Activated naive CD8-positive, alpha-beta T cell treated with anti-CD3 and anti-CD28 coated beads, Interleukin-2, amount 50 U/mL, for 24 hours (primary cell): ENCODE measurements around the gene RFC3.
A peak's percentile ranks its signal among the peaks of the same experiment; 100 is the strongest.
"Not testable (repeated sequence)": the region's sequence is repeated elsewhere in the genome, so short reads cannot be mapped to it uniquely, and the experiment has no call there.

Experiments
- ATAC-seq: fragments of 150-1000 bp; cut with Tn5 transposase; one replicate; pipeline ENCODE4 v1.10.0; 2021
- DNase-seq: peaks from one replicate; pipeline ENCODE4 v3.0.0; 2021
- H3K27ac Mint-ChIP-seq: one replicate; pipeline ENCODE4 v1.8.0; 2021; ENCODE audit warnings: mild to moderate bottlenecking, mixed read lengths
- H3K27me3 Mint-ChIP-seq: one replicate; pipeline ENCODE4 v1.8.0; 2021; ENCODE audit warnings: mixed read lengths
- H3K36me3 Mint-ChIP-seq: one replicate; pipeline ENCODE4 v1.8.0; 2021; ENCODE audit warnings: low read depth, mixed read lengths
- H3K4me1 Mint-ChIP-seq: one replicate; pipeline ENCODE4 v1.8.0; 2021; ENCODE audit warnings: mixed read lengths
- H3K4me3 Mint-ChIP-seq: one replicate; pipeline ENCODE4 v1.8.0; 2021; ENCODE audit warnings: mild to moderate bottlenecking, moderate library complexity, mixed read lengths
- H3K9me3 Mint-ChIP-seq: one replicate; pipeline ENCODE4 v1.8.0; 2021; ENCODE audit warnings: mixed read lengths

Gene RFC3

GRCh38 chr13:33817901-33818706 lies at the start of gene RFC3:
RFC3 (plus strand) TSS chr13:33818149; CDS start chr13:33818179, 30 bp downstream.
- peak within 1 kb of the TSS; percentile 91 for H3K27ac Mint-ChIP-seq
- peaks cover 48% of the 10 kb centered on the region for H3K36me3 Mint-ChIP-seq
- peaks cover 6% of the 10 kb centered on the region for H3K27me3 Mint-ChIP-seq
- peak; percentile 96 for ATAC-seq
- no peaks in the 10 kb centered on the region for H3K9me3 Mint-ChIP-seq
- peak within 1 kb of the TSS; percentile 96 for H3K4me3 Mint-ChIP-seq
- DNase-seq: peak; percentile 94
- H3K4me1 Mint-ChIP-seq: peaks cover 38% of the 10 kb centered on the region

GRCh38 chr13:33771296-33771695 lies 46.7 kb upstream of the RFC3 start:
- ATAC-seq: no peak
- Mint-ChIP-seq H3K4me1 (no peaks in the 10 kb centered on the region), H3K36me3 (no peaks in the 10 kb centered on the region), H3K27me3 (no peaks in the 10 kb centered on the region), H3K4me3 (no peak overlapping the region), H3K9me3 (no peaks in the 10 kb centered on the region), H3K27ac (no peak overlapping the region)
- no peak for DNase-seq

DNA sequence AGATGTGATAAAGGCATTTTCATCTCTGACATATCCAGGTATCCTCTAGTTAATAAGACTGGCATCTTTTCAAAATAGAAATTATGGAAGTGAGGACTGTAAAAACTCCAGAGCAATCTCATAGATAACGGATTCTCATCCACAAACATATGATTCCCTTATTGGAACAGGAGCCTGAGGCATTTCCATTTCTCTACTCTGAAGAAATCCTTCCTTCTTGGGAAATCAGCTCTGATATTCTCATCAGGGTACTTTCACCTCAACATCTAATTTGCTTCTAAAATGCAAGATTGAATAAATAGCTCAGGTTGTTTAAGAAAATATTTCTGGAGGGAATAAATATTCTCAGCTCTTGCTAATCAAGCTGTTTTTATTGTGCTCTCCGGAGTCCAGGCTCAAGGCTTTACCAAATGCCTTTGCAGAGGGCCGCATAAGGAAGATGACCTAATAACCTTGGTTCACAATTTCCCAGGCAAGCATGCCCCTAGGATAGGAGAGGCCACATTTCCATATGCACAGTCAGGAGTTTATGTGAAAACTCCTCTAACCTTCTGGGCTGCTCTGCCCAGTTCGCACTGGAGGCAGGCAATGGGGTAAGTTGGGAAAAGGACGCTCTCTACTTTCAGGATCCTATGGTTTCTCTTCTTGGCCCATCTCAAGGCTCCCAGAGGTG lies 44.0 kb upstream of the RFC3 start:
- H3K27ac Mint-ChIP-seq: no peak overlapping the region
- ATAC-seq: no peak

DNA sequence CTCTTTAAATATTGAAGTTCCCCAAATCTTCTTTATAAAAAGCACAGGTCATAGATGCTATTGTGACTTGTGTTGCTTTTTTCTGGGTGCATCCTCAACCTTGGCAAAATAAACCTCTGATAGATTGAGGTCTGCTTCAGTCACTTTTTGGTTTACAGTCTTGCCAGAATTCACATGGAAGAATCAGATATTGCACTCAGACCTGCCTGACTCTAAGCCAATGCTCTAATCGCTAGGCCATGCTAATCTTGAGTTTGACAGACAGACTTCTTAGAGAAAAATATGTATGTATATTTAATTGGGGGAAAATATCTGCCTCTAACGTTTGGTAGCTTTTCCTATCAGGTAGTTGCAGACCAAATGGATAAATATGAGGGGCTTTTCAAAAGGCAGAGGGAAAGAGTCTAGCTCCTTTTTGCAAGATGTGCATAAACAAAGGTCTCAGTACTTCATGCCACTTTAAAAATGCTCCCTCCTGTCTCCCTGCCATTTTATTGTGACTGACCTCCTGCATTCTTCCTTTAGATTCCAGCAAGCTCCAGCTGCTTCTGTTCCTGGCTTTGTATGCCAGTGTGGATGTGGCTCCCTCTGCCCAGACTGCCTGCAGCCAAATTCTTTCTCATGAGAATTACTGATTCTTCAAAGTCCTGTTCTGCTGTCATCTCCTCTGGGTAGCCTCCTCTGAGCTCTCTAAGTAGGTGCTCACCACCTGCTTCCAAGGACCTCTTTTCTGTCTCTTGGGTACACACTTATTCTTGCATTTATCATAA lies 42.4 kb upstream of the RFC3 start:
- no peaks in the 10 kb centered on the region for H3K36me3 Mint-ChIP-seq
- no peak overlapping the region for H3K27ac Mint-ChIP-seq
- no peaks in the 10 kb centered on the region for H3K9me3 Mint-ChIP-seq
- no peak for ATAC-seq
- no peak overlapping the region for H3K4me3 Mint-ChIP-seq
- H3K4me1 Mint-ChIP-seq: no peaks in the 10 kb centered on the region
- H3K27me3 Mint-ChIP-seq: peaks cover 1% of the 10 kb centered on the region
- no peak for DNase-seq

More for the DNA sequence above, 44.0 kb upstream of the RFC3 start:
- Mint-ChIP-seq H3K9me3 (no peaks in the 10 kb centered on the region), H3K27me3 (no peaks in the 10 kb centered on the region), H3K4me3 (no peak overlapping the region), H3K36me3 (no peaks in the 10 kb centered on the region), H3K4me1 (no peaks in the 10 kb centered on the region)
- no peak for DNase-seq

- H3K4me1 Mint-ChIP-seq: no peaks in the 10 kb centered on the region
- H3K4me3 Mint-ChIP-seq: no peak overlapping the region
- no peaks in the 10 kb centered on the region for H3K9me3 Mint-ChIP-seq
- H3K36me3 Mint-ChIP-seq: no peaks in the 10 kb centered on the region
- ATAC-seq (no peak), DNase-seq (no peak)
- peaks cover 1% of the 10 kb centered on the region for H3K27me3 Mint-ChIP-seq
- H3K27ac Mint-ChIP-seq: no peak overlapping the region
Measured at GRCh38 chr13:33776239-33776881, 41.6 kb upstream of the RFC3 start.

- no peak for ATAC-seq
- peaks cover 5% of the 10 kb centered on the region for H3K9me3 Mint-ChIP-seq
- H3K27me3 Mint-ChIP-seq: peaks cover 1% of the 10 kb centered on the region
Measured at GRCh38 chr13:33782631-33783030, 35.3 kb upstream of the RFC3 start.

DNA sequence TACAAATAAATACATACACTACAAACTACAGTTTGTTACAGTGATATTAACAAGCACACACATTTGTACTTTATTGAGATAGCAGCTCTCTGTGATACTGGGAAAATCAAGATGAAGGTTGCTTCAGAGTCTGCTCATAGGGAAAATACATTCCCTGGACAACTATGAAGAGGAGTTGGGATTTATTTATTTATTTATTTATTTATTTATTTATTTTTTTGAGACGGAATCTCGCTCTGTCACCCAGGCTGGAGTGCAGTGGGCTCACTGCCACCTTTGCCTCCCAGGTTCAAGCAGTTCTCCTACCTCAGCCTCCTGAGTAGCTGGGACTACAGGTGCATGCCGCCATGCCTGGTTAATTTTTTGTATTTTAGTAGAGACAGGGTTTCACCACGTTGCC lies 34.7 kb upstream of the RFC3 start:
- H3K27ac Mint-ChIP-seq, H3K4me3 Mint-ChIP-seq, H3K36me3 Mint-ChIP-seq, H3K27me3 Mint-ChIP-seq, H3K9me3 Mint-ChIP-seq, ATAC-seq, DNase-seq: not testable (repeated sequence)
- peaks cover 19% of the 10 kb centered on the region for H3K4me1 Mint-ChIP-seq

More at GRCh38 chr13:33782631-33783030, 35.3 kb upstream of the RFC3 start:
- no peak for DNase-seq
- no peak overlapping the region for H3K4me3 Mint-ChIP-seq
- peaks cover 15% of the 10 kb centered on the region for H3K4me1 Mint-ChIP-seq
- no peaks in the 10 kb centered on the region for H3K36me3 Mint-ChIP-seq
- no peak overlapping the region for H3K27ac Mint-ChIP-seq

- Mint-ChIP-seq H3K36me3 (no peaks in the 10 kb centered on the region), H3K4me3 (no peak overlapping the region), H3K27ac (no peak overlapping the region), H3K27me3 (peaks cover 1% of the 10 kb centered on the region), H3K9me3 (peaks cover 5% of the 10 kb centered on the region), H3K4me1 (peaks cover 19% of the 10 kb centered on the region)
- DNase-seq (no peak), ATAC-seq (no peak)
Measured at GRCh38 chr13:33784738-33785137, 33.2 kb upstream of the RFC3 start.

DNA sequence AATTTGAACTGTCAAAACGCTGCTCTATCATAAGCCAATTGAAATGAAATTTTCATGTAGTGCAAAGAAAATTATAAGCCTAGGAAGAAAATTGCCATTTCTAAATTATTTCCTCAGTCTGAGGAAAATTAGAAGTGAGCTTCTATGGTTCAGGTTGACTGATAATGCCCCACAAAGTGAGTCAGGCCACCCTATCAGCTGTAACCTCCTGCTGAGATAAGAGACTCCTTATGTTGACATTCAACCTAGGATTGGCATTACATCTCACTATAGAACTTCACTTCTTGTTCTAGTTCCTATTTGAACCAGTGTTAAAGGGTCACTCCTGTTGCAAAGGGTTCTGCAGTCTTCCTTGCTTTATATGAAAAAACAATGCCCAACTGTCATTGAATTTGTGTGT lies 32.6 kb upstream of the RFC3 start:
- H3K9me3 Mint-ChIP-seq: peaks cover 5% of the 10 kb centered on the region
- peaks cover 1% of the 10 kb centered on the region for H3K27me3 Mint-ChIP-seq
- H3K4me3 Mint-ChIP-seq: no peak overlapping the region

DNA sequence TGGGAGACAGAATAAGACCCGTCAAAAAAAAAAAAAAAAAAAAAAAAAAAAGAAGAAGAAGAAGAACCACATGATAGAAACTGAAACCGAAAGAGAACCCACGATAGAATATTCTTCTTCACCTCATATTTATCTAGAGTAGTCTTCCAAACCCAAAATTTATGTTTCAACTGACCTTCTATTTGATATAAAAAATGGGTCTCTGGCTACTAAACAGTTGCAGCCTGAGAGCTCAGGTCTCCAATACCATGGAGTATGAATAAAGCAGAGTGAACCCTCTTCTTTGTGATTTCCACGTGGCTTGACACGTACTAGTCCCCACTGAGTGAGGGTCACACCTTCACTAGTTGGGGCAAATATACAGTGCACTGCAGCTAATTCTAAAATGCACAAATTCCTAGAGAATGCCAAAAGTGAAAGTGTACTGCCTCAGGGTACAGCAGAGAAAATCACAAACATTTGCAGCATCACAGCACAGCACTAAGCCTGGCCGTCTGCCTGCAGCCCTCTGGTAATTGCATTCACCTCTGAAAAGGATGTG lies 30.8 kb upstream of the RFC3 start:
- peak; percentile 3 for DNase-seq
- peak overlapping the region; percentile 69 for H3K27ac Mint-ChIP-seq
- H3K4me3 Mint-ChIP-seq: peak overlapping the region; percentile 73
- no peaks in the 10 kb centered on the region for H3K36me3 Mint-ChIP-seq
- H3K27me3 Mint-ChIP-seq: no peaks in the 10 kb centered on the region
- H3K4me1 Mint-ChIP-seq: peaks cover 20% of the 10 kb centered on the region
- peaks cover 5% of the 10 kb centered on the region for H3K9me3 Mint-ChIP-seq
- ATAC-seq: peak; percentile 28

More for the DNA sequence above, 32.6 kb upstream of the RFC3 start:
- Mint-ChIP-seq H3K27ac (no peak overlapping the region), H3K36me3 (no peaks in the 10 kb centered on the region), H3K4me1 (peaks cover 19% of the 10 kb centered on the region)
- DNase-seq (no peak), ATAC-seq (no peak)

- no peak for DNase-seq
- H3K27ac Mint-ChIP-seq: no peak overlapping the region
- H3K27me3 Mint-ChIP-seq: no peaks in the 10 kb centered on the region
- no peaks in the 10 kb centered on the region for H3K36me3 Mint-ChIP-seq
- H3K4me3 Mint-ChIP-seq: no peak overlapping the region
- H3K4me1 Mint-ChIP-seq: peaks cover 20% of the 10 kb centered on the region
- H3K9me3 Mint-ChIP-seq: peaks cover 5% of the 10 kb centered on the region
- no peak for ATAC-seq
Measured at GRCh38 chr13:33789066-33789606, 28.8 kb upstream of the RFC3 start.

DNA sequence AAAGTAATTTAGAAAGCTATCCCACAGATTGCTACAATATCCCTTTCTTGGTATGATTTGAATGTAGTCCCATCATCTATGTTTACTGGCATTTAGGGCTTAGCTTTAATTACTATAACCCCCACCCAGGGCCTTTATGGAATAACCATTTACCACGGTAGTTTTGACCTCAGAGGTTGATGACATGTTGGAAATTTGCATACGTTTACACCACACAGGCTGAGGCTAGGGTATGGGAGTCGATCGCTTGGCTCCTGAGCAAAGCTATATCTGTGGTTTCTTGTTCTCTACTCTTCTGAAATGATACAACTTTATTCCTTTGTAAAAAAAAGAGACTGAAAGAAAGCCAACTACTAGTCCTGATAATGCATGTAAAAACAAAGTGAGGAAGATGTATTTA lies 28.2 kb upstream of the RFC3 start:
- DNase-seq: no peak
- no peak for ATAC-seq
- H3K27me3 Mint-ChIP-seq: no peaks in the 10 kb centered on the region
- H3K36me3 Mint-ChIP-seq: no peaks in the 10 kb centered on the region
- H3K27ac Mint-ChIP-seq: no peak overlapping the region
- H3K4me1 Mint-ChIP-seq: peaks cover 20% of the 10 kb centered on the region
- peaks cover under 1% of the 10 kb centered on the region for H3K9me3 Mint-ChIP-seq
- H3K4me3 Mint-ChIP-seq: no peak overlapping the region

GRCh38 chr13:33793726-33794125 lies 24.2 kb upstream of the RFC3 start:
- Mint-ChIP-seq H3K4me3 (no peak overlapping the region), H3K4me1 (peaks cover 1% of the 10 kb centered on the region), H3K9me3 (no peaks in the 10 kb centered on the region), H3K36me3 (no peaks in the 10 kb centered on the region), H3K27ac (no peak overlapping the region), H3K27me3 (no peaks in the 10 kb centered on the region)
- ATAC-seq (no peak), DNase-seq (no peak)

DNA sequence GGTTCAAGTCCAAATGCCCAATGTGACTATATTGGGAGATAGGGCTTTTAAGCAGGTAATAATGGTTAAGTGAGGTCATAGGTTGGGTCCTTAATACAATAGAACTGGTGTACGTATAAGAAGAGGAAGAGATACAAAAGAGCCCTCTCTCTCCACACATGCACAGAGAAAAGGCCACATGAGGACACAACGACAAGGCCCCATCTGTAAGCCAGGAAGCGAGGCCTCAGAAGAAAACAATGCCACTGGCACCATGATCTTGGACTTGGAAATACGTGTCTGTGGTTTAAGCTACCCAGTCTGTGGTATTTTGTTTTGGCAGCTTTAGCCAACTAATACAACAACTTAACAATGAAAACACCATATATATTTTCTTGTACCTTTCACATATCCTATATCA lies 23.4 kb upstream of the RFC3 start:
- H3K27ac Mint-ChIP-seq: no peak overlapping the region
- DNase-seq (no peak), ATAC-seq (no peak)
- no peaks in the 10 kb centered on the region for H3K9me3 Mint-ChIP-seq
- no peaks in the 10 kb centered on the region for H3K36me3 Mint-ChIP-seq
- H3K27me3 Mint-ChIP-seq: no peaks in the 10 kb centered on the region
- H3K4me1 Mint-ChIP-seq: peaks cover 1% of the 10 kb centered on the region
- no peak overlapping the region for H3K4me3 Mint-ChIP-seq
